DOHH2 (cell line): ENCODE results near the gene CNKSR2.

Experiments used
- H3F3A ChIP-seq: fragments of 200-600 bp; sonication (generic), shearing (Covaris generic); 2 replicates; pipeline ENCODE4 v1.6.0; 2016; ENCODE audit warnings: antibody characterized with exemption, mild to moderate bottlenecking; ENCODE audit not compliant: control insufficient read depth, insufficient read depth
- H3K27ac ChIP-seq: fragments of 200-600 bp; sonication (generic); 2 replicates; pipeline ENCODE4 v1.5.1; 2014; ENCODE audit warnings: low read depth, mild to moderate bottlenecking, low read length, moderate library complexity
- H3K27me3 ChIP-seq: fragments of 200-600 bp; sonication (generic); 2 replicates; pipeline ENCODE4 v1.6.1; 2014; ENCODE audit warnings: mild to moderate bottlenecking, low read length, mixed read lengths; ENCODE audit not compliant: control insufficient read depth
- H3K36me3 ChIP-seq: fragments of 200-600 bp; sonication (generic); 2 replicates; pipeline ENCODE4 v1.6.1; 2014; ENCODE audit warnings: mild to moderate bottlenecking, low read length, moderate library complexity, mixed read lengths; ENCODE audit not compliant: control insufficient read depth
- H3K4me1 ChIP-seq: fragments of 200-600 bp; sonication (generic); 2 replicates; pipeline ENCODE4 v1.6.1; 2014; ENCODE audit warnings: mild to moderate bottlenecking, low read length, mixed read lengths; ENCODE audit not compliant: control insufficient read depth
- H3K4me2 ChIP-seq: fragments of 200-600 bp; sonication (generic); 2 replicates; pipeline ENCODE4 v1.6.0; 2014; ENCODE audit warnings: mild to moderate bottlenecking, low read length, moderate library complexity
- H3K4me3 ChIP-seq: fragments of 200-600 bp; sonication (generic); 2 replicates; pipeline ENCODE4 v1.5.1; 2014; ENCODE audit warnings: mild to moderate bottlenecking, low read length, mixed read lengths
- H3K79me2 ChIP-seq: fragments of 200-600 bp; sonication (generic); 2 replicates; pipeline ENCODE4 v1.6.1; 2014; ENCODE audit warnings: mild to moderate bottlenecking, low read length, mixed read lengths; ENCODE audit not compliant: control insufficient read depth
- H3K9me2 ChIP-seq: fragments of 200-600 bp; sonication (generic); replicated peaks from 2 replicates; pipeline ENCODE4 v1.6.1; 2014; ENCODE audit warnings: mild to moderate bottlenecking, low read length, mixed read lengths; ENCODE audit not compliant: control insufficient read depth
- H3K9me3 ChIP-seq: fragments of 200-600 bp; sonication (generic); 2 replicates; pipeline ENCODE4 v1.6.1; 2014; ENCODE audit warnings: antibody characterized with exemption, low read length, mixed read lengths; ENCODE audit not compliant: control insufficient read depth, insufficient read depth
- H4K20me1 ChIP-seq: fragments of 200-600 bp; sonication (generic); 2 replicates; pipeline ENCODE4 v1.6.0; 2014; ENCODE audit warnings: low read depth, mild to moderate bottlenecking, antibody characterized with exemption, low read length, moderate library complexity; ENCODE audit not compliant: control insufficient read depth, insufficient read depth
- CTCF ChIP-seq: fragments of 200-600 bp; sonication (generic); IDR thresholded peaks from one replicate; pipeline ENCODE4 v1.5.1; 2014; ENCODE audit warnings: antibody characterized with exemption, mild to moderate bottlenecking, low read depth, low read length; ENCODE audit not compliant: poor library complexity, severe bottlenecking
- EZH2phosphoT487 ChIP-seq: fragments of 200-600 bp; sonication (generic); IDR thresholded peaks from 2 replicates; pipeline ENCODE4 v1.6.1; 2017; ENCODE audit warnings: borderline replicate concordance, mild to moderate bottlenecking, antibody characterized with exemption, low read length, moderate library complexity, mixed read lengths

The CNKSR2 gene

GRCh38 chrX:21700967-21701366 lies 326.7 kb downstream of the CNKSR2 start:
- Histone ChIP-seq H3K27me3 (no peaks in the 10 kb centered on the region), H3K79me2 (no peaks in the 10 kb centered on the region), H3K9me3 (no peaks in the 10 kb centered on the region), H3K27ac (no peak overlapping the region), H4K20me1 (no peaks in the 10 kb centered on the region), H3K4me1 (no peaks in the 10 kb centered on the region), H3K9me2 (no peaks in the 10 kb centered on the region), H3K36me3 (no peaks in the 10 kb centered on the region), H3K4me2 (no peak overlapping the region), H3F3A (no peaks in the 10 kb centered on the region), H3K4me3 (no peak overlapping the region)
- TF ChIP-seq EZH2phosphoT487 (no peak), CTCF (no peak)

DNA sequence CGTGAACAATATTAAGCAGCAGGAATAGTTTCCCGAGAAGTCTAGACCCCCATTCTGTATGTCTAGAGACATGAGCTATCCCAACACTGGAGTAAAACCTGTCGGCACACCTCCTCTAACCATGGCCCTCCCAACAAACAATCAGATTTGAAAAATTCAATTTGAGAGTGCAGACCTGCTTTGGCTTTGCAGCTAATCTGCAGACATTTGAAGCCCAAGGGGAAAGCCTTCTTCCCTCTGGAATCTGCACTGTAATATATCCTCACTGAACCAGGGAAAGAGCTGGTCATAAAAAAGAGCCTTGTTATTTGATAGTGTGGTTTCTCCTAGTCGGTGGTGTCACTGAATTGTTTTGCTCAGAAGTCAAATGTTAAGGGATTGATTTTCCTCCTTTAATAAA lies 328.5 kb downstream of the CNKSR2 start:
- H3K27me3 ChIP-seq: no peaks in the 10 kb centered on the region
- TF ChIP-seq EZH2phosphoT487: no peak
- no peak for TF ChIP-seq CTCF

More for the DNA sequence above, 328.5 kb downstream of the CNKSR2 start:
- Histone ChIP-seq H3K9me3 (no peaks in the 10 kb centered on the region), H3K36me3 (no peaks in the 10 kb centered on the region), H3K9me2 (no peaks in the 10 kb centered on the region), H3K79me2 (no peaks in the 10 kb centered on the region), H3K4me3 (no peak overlapping the region), H3K27ac (no peak overlapping the region), H3K4me2 (no peak overlapping the region), H3K4me1 (no peaks in the 10 kb centered on the region), H3F3A (no peaks in the 10 kb centered on the region), H4K20me1 (no peaks in the 10 kb centered on the region)
